OCI-LY3 (cell line): ENCODE data around the gene UNC93A.

Experiments
- CTCF ChIP-seq: fragments of 200-600, 300-600 bp; sonication (generic); IDR thresholded peaks from 2 replicates; pipeline ENCODE4 v1.5.1; 2014; ENCODE audit warnings: antibody characterized with exemption, low read length, low read depth
- EZH2phosphoT487 ChIP-seq: fragments of 200-600 bp; shearing (Covaris generic); IDR thresholded peaks from 2 replicates; pipeline ENCODE4 v1.6.1; 2018; ENCODE audit warnings: antibody characterized with exemption, mixed run types, low read depth

DNA sequence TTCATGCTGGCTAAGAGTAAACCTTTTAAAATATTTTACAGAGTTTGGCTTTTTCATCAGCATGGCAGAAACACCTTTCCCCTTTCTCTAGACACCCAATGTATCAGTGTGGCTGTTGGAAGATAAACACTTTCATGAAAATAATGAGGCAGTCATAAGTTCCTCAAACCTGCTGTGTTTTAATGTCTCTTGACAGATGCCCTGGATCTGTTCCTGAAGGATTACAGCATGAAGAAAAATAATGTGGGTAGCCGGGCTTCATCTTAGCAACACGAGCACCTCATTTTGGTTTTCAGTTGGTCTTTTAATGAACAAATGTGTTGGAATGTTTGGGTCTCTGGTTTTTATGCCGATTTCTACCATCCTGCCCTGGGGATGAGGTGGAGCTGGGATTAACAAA lies 45.5 kb upstream of the UNC93A start:
- TF ChIP-seq CTCF, result no peak
- TF ChIP-seq EZH2phosphoT487, result no peak
